GM21619 (cell line): ENCODE results near the gene DPY19L2.
"Not testable (repeated sequence)": the region's sequence is repeated elsewhere in the genome, so short reads cannot be mapped to it uniquely, and the experiment has no call there.

Experiments used
- ATAC-seq: cut with Tn5 transposase; IDR thresholded peaks from one replicate; pipeline ENCODE4 v1.9.1; 2021; ENCODE audit not compliant: unreplicated experiment

DPY19L2 gene

GRCh38 chr12:63545298-63545916 lies 122.9 kb downstream of the DPY19L2 start:
- ATAC-seq = not testable (repeated sequence)

- not testable (repeated sequence) for ATAC-seq
Measured at GRCh38 chr12:63538656-63539055, 129.6 kb downstream of the DPY19L2 start.

- not testable (repeated sequence) for ATAC-seq
Measured at GRCh38 chr12:63537838-63538237, 130.5 kb downstream of the DPY19L2 start.

- ATAC-seq = not testable (repeated sequence)
Measured at GRCh38 chr12:63529641-63530040, 138.7 kb downstream of the DPY19L2 start.

- no peak for ATAC-seq
Measured at GRCh38 chr12:63525831-63526230, 142.5 kb downstream of the DPY19L2 start.

GRCh38 chr12:63521706-63522105 lies 146.6 kb downstream of the DPY19L2 start:
- ATAC-seq = no peak
